Cardiac muscle cell (in vitro differentiated cells and primary cell): ENCODE data around the gene TXNL4A. TPM values are rescaled to one million over a fixed set of nuclear protein-coding genes. Genes with fewer than 3 reads are reported as not detected.

ENCODE experiments used
- DNase-seq, 2 donors: peaks; one replicate each; pipeline versions ENCODE4 v3.0.0 to v3.0.0-alpha.2; 2010 to 2017; ENCODE audit warnings: low read depth in 1 of 2, low spot score in 1 of 2
- H3K27ac ChIP-seq: fragments of 200-600 bp; sonication (generic); 2 replicates; pipeline ENCODE4 v1.5.1; 2016
- H3K27me3 ChIP-seq: fragments of 200-600 bp; sonication (generic); 2 replicates; pipeline ENCODE4 v1.6.0; 2016; ENCODE audit warnings: control low read depth
- H3K36me3 ChIP-seq: fragments of 200-600 bp; sonication (generic); 2 replicates; pipeline ENCODE4 v1.5.1; 2016; ENCODE audit warnings: control low read depth
- H3K4me1 ChIP-seq: fragments of 200-600 bp; sonication (generic); 2 replicates; pipeline ENCODE4 v1.8.1; 2017; ENCODE audit warnings: low read depth, mild to moderate bottlenecking, mixed run types
- H3K4me3 ChIP-seq: fragments of 200-600 bp; sonication (generic); 2 replicates; pipeline ENCODE4 v1.5.1; 2016; ENCODE audit warnings: mild to moderate bottlenecking
- H3K9me3 ChIP-seq: fragments of 200-600 bp; sonication (generic); 2 replicates; pipeline ENCODE4 v1.5.1; 2017; ENCODE audit warnings: low read depth, mild to moderate bottlenecking, control low read depth
- polyA plus RNA-seq: library from polyadenylated mRNA; unstranded; fragments of >200 nt; fragmentation: Nextera tagmentation; extraction: Ambion mirVana; gene quantifications from 2 replicates; pipeline ENCODE4 v1.2.1, GENCODE V29; 2016
- total RNA-seq: library from RNA; depleted of rRNA; stranded (reverse); fragments of >200 nt; gene quantifications from 2 replicates; pipeline ENCODE4 v1.2.3, GENCODE V29; 2016
- TF ChIP-seq, protein P1 (sequence below): IDR thresholded peaks from 2 replicates; pipeline ENCODE4 v1.5.1; 2012; ENCODE audit warnings: low read depth, mild to moderate bottlenecking, low read length

TXNL4A gene
- total and polyA plus RNA-seq, 2 experiments from 2014 or later = 32.2 to 318 TPM

DNA sequence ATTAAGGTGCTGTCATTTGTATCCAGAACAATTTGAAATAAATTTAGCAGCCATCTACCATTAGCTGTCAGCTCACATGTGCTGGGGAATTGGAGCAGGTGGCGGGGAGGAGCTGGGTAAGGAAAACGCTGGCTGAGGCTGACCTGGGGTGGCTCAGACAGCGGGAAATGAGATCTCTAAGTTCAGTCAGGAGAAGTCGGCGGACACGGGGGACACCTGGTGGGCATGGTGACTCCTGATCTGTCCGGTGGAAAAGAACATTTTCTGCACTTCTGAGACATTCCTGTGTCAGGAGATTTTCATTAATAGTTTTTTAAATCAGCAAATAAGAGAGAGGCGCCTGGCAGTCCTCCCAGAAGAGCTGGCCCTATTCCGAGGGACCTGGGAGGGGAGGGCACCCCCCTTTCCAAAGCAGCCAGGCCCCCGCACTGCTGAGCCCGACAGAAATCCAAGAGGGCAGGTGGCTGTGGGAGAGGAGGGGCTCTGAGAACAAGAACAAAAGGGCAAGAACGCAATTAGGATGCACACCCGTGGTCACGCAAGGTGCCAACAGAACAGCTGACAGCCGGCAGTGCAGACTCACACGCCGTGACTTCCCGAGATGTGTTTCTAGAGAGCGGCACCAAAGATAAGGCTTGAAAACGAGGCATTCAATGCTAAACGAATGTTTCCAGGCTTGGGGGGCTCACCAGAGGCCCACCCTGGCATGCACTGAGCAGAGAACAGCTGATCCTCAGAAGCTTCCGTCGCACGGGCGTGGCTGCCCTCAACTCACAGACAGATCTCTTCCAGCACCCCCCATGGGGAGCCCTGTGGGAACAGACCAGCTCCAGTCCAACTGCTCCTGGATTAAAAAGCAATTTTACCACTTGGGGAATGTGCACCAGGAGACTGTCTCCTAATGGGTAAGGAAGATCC, 63.3 kb downstream of the TXNL4A start:
- no peak for DNase-seq
- Histone ChIP-seq H3K27me3 (no peaks in the 10 kb centered on the region), H3K36me3 (no peaks in the 10 kb centered on the region), H3K4me1 (no peaks in the 10 kb centered on the region), H3K4me3 (no peak overlapping the region), H3K9me3 (no peaks in the 10 kb centered on the region), H3K27ac (no peak overlapping the region)
- TF ChIP-seq, protein P1, sequence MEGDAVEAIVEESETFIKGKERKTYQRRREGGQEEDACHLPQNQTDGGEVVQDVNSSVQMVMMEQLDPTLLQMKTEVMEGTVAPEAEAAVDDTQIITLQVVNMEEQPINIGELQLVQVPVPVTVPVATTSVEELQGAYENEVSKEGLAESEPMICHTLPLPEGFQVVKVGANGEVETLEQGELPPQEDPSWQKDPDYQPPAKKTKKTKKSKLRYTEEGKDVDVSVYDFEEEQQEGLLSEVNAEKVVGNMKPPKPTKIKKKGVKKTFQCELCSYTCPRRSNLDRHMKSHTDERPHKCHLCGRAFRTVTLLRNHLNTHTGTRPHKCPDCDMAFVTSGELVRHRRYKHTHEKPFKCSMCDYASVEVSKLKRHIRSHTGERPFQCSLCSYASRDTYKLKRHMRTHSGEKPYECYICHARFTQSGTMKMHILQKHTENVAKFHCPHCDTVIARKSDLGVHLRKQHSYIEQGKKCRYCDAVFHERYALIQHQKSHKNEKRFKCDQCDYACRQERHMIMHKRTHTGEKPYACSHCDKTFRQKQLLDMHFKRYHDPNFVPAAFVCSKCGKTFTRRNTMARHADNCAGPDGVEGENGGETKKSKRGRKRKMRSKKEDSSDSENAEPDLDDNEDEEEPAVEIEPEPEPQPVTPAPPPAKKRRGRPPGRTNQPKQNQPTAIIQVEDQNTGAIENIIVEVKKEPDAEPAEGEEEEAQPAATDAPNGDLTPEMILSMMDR = no peak

DNA sequence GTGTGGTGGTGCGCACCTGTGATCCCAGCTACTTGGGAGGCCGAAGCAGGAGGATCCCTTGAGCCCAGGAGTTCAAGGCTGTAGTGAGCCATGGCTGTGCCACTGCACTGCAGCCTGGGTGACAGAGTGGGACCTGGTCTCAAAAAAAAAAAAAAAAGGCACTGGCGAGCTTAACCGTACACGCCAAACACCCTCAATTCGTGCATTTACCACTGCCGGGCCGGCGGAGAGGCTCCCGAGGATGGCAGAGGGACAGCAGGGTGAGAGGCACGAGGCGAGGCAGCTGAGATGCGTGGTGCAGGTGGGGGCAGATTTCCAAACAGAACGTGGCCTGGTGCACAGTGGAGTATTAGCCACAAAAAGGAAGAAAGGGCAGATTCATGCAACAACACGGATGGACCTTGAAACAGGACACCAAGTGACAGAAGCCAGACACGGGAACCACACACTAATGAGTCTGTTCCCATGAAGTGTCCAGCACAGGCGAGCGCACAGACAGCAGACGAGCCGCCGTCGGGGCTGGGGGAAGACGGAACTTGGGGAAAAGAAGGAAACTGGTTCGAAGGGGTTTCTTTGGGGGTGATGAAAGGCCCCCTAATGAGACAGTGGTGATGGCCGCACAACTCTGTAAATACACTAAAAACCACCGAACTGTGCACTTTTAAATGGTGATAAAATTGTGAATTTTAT, 64.3 kb downstream of the TXNL4A start:
- TF ChIP-seq, protein P1 = no peak
- no peak for DNase-seq
- no peak overlapping the region for H3K4me3 ChIP-seq
- no peaks in the 10 kb centered on the region for H3K27me3 ChIP-seq
- H3K36me3 ChIP-seq = no peaks in the 10 kb centered on the region
- H3K27ac ChIP-seq = no peak overlapping the region
- H3K9me3 ChIP-seq = no peaks in the 10 kb centered on the region
- no peaks in the 10 kb centered on the region for H3K4me1 ChIP-seq

DNA sequence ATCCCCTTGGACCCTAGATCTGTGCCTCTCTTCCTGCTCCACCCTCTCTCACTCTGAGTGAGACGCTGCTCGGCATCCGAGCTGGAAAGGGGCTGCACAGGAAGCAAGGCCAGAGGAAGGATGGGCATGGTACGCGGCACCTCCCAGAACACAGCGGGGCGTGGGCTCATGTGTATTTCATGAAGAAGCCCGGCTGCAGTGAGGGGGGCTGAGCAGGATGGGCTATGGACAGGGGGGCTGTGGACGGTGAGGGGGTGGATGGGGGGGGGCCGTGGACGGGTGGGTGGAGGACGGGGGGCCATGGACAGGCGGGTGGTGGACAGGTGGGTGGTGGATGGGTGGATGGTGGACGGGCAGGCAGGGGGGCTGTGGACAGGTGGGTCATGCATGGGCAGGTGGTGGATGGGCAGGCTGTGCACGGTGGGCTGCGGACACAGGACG, 65.4 kb downstream of the TXNL4A start:
- H3K36me3 ChIP-seq = no peaks in the 10 kb centered on the region
- TF ChIP-seq, protein P1 = no peak
- H3K4me1 ChIP-seq = no peaks in the 10 kb centered on the region
- DNase-seq = no peak
- no peaks in the 10 kb centered on the region for H3K9me3 ChIP-seq
- H3K27me3 ChIP-seq = no peaks in the 10 kb centered on the region
- no peak overlapping the region for H3K27ac ChIP-seq
- H3K4me3 ChIP-seq = no peak overlapping the region

DNA sequence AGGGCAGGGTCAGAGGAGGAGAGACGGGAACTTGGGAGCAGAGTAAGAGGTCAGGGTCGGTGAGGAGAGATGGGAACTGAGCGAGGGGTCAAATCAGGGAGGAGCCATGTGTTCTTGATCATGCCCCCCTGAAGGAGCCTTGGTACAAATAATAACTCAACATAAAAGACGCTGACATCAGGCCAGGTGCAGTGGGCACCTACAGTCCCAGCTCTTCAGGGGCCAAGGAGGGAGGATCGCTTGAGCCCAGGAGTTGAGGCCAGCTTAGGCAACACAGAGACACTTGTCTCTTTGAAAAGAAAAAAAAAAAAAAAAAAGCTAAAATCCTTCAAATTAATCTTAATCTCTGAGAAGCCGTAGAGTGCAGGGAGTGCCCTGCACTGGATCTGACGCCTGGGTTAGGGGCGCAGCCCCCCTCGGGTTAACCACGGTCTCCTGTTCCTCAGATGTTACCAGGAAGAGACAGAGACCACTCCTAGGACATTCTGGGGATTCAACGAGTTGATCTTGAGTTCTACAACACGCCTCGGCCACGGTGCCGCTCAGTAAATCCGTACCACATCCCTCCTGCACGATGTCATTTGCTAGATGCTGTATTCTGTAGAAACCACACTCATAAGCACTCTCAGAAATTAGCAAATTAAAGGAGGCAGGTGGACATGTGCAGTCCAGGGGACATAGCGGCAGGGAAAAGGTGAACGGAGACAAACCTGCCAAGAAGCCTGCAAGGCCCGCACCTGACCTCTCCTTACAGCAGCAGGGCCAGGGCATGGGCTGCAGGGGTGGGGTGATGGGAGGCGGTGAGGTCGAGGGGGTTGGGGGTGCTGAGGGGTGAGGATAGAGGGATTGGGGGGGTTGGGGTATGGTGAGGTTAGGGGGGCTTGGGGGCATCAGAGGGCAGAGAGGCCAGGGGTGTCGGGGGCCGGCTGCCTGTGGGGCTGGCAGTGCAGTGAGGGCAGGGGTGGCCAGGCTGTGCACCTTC, 66.1 kb downstream of the TXNL4A start:
- no peak overlapping the region for H3K27ac ChIP-seq
- no peaks in the 10 kb centered on the region for H3K27me3 ChIP-seq
- no peaks in the 10 kb centered on the region for H3K36me3 ChIP-seq
- no peaks in the 10 kb centered on the region for H3K9me3 ChIP-seq
- H3K4me1 ChIP-seq = no peaks in the 10 kb centered on the region
- no peak for DNase-seq
- TF ChIP-seq, protein P1 = no peak
- H3K4me3 ChIP-seq = no peak overlapping the region

Other genes starting within 250 kb of the TXNL4A start
- not detected in 2 replicates for gene KCNG2, start 190.6 kb downstream of the TXNL4A start, total RNA-seq
- gene KCNG2, start 190.6 kb downstream of the TXNL4A start, polyA plus RNA-seq = 0.15 and 0.26 TPM in 2 replicates
- gene SLC66A2, start 36.9 kb downstream of the TXNL4A start, total RNA-seq = 28.6 and 43.9 TPM in 2 replicates
- gene SLC66A2, start 36.9 kb downstream of the TXNL4A start, polyA plus RNA-seq = 36.4 and 39.8 TPM in 2 replicates
- 2.5 and 6.3 TPM in 2 replicates for gene HSBP1L1, start 23.9 kb downstream of the TXNL4A start, total RNA-seq
- gene HSBP1L1, start 23.9 kb downstream of the TXNL4A start, polyA plus RNA-seq = 4.0 and 4.4 TPM in 2 replicates
- gene RBFA, start 45.9 kb upstream of the TXNL4A start, total RNA-seq = 27.1 and 45.1 TPM in 2 replicates
- 25.2 and 28.4 TPM in 2 replicates for gene RBFA, start 45.9 kb upstream of the TXNL4A start, polyA plus RNA-seq
- 24.8 and 35.8 TPM in 2 replicates for gene ADNP2, start 120.7 kb upstream of the TXNL4A start, total RNA-seq
- gene ADNP2, start 120.7 kb upstream of the TXNL4A start, polyA plus RNA-seq = 10.5 and 19.9 TPM in 2 replicates